Measurements from ENCODE around the gene LRP1B.

DNA sequence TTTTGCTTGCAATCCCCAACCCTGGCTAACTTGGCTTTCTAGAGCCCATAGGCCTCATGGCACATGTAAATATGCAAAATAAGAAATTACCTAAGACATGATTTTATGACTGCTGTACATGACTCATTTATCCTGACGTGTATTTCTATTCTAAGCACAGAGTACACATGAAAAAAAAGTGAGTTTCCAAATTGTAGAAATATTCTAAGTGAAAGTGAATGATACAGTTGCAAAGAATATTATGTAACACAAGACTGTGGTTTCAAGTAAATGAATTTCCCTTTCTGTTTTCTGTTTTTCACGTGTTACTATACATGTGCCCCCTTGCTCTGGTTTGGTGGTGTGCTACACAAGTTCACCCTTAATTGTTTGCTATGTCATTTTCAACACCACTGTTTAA lies 162.4 kb downstream of the LRP1B start:
- TF ChIP-seq, protein P1, sequence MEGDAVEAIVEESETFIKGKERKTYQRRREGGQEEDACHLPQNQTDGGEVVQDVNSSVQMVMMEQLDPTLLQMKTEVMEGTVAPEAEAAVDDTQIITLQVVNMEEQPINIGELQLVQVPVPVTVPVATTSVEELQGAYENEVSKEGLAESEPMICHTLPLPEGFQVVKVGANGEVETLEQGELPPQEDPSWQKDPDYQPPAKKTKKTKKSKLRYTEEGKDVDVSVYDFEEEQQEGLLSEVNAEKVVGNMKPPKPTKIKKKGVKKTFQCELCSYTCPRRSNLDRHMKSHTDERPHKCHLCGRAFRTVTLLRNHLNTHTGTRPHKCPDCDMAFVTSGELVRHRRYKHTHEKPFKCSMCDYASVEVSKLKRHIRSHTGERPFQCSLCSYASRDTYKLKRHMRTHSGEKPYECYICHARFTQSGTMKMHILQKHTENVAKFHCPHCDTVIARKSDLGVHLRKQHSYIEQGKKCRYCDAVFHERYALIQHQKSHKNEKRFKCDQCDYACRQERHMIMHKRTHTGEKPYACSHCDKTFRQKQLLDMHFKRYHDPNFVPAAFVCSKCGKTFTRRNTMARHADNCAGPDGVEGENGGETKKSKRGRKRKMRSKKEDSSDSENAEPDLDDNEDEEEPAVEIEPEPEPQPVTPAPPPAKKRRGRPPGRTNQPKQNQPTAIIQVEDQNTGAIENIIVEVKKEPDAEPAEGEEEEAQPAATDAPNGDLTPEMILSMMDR (IDR thresholded peaks at IDR 0.05; ENCODE audit: low read length): no peak
- no peak for TF ChIP-seq EZH2 (optimal IDR thresholded peaks at IDR 0.05; ENCODE audit: low read depth, low read length)
